HG02870 (cell line): ENCODE results near the gene TRMT2B.
A peak's percentile ranks its signal among the peaks of the same experiment; 100 is the strongest.
"Not testable (repeated sequence)": the region's sequence is repeated elsewhere in the genome, so short reads cannot be mapped to it uniquely, and the experiment has no call there.

ENCODE experiments used
- ATAC-seq: cut with Tn5 transposase; IDR thresholded peaks from one replicate; pipeline ENCODE4 v1.9.1; 2021; ENCODE audit warnings: mild to moderate bottlenecking, moderate library complexity; ENCODE audit not compliant: unreplicated experiment

Gene TRMT2B

DNA sequence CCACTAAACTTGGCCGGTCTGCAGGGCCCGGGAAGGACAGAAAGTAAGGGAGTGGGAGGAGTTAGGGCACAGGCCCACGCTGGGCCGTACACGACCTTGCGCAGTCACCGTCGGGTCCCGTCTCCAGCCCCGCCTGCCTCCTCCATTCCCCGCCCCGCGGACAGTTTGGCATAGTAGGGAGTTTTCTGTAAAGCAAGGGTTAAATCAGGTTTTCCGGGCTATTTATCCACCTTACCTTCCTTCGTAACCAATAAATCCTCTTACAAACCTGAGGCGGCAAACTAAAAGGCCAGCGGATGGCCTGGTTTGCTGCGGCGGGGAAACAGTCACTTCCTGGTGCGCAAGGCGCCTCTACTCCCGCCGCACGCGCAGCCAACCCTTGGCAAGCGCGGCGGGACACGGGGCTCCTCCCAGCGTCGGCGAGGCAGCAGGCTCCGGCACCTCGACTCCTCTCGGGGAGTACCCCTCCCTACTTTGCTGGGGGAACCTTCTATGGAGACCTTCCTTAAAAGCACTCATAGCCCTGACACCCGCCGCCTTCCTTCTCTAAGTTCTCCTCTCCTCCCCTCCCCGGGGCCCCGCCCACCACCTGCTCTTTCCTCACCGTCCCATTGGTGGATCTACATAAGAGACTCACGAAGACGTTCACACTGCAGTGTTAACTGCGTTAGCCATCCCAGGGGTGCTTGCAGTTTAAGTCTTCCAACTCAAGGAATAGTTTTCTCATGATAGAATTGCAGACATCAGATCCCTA lies at the start of gene TRMT2B:
TSS of gene TRMT2B (minus strand) at position 563 of the 754 bp plus-strand sequence. CDS start 9,822 bp downstream, outside the sequence.
- ATAC-seq = peak; percentile 90

- peak; percentile 99 for ATAC-seq
Measured at GRCh38 chrX:101097546-101098453, 45.9 kb upstream of the TRMT2B start, which contains the start of gene CENPI. Gene CENPI (plus strand): TSS chrX:101098204. CDS start chrX:101101071, 2,867 bp downstream.

DNA sequence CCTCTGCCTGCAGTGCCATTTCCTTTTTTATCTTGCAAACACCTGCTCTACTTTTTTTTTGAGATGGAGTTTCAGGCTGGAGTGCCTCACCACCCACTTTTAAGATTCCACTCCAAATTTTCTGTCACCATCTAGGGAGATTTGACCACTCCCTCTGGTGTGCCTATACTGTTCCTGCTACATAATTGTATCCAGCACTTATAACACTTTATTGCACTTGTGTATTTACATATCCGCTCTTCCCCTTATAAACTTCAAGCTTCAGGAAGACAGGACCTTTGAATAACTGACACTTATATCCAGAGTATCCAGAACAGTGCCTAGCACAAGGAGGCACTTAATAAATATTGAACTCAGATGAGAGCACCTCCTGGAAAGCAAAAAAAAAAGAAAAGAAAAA lies 39.9 kb upstream of the TRMT2B start:
- ATAC-seq = no peak

DNA sequence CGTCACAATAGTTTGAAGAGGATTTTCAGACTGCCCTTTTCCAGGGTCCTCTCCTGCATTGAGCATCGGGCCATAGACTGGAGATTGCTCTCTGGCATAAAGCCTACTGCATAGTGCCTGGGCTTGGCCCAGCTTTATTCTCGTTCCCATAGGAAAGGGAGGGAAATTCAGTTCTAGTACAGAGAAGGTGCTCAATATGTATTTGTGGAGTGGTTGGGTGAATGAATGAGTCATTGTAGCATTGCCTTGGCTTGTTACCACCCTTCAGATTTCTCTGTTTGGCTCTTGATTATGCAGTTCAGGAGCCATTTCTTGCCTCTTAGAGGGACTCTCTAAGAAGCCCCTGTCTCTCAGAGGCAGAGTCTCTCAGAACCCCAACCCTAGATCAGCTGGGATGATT lies 29.3 kb upstream of the TRMT2B start:
- no peak for ATAC-seq

DNA sequence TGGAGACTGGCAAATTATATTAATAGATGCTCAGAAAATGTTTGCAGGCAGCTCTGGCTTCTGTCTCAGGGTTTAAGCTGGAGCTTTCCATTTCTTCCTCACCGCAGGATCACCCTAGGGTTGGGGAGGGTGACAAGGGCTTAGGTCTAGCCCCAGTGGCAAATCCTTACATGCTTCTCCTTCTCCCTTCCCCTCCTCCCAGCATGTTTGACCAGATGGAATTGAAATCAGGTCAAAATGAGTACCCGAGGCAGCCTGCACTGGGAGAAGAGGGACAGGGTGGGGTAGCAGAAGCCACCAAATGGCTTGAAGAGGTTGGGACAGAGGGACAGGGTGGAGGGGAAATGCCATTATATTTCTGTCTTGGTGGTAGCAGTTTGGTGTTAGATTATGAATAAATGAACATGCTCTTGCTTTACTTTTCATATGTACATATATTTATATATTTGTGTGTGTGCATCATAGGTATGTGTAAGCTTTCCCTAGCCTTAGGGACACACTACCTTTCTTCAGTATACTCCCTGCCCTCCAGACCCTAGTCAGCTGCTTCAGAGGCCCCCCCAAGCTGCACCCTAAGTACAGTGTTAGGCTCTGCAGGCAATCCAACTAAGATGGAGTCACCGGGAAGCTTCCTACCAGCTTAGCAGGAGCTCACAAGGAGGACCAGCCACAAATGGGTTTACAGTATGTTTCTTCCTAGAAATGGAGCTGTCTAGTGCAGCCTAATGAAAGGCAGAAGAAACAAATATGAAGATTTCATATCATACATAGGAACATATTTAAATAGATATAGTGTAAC lies 28.6 kb upstream of the TRMT2B start:
- no peak for ATAC-seq

- no peak for ATAC-seq
Measured at GRCh38 chrX:101079736-101080270, 27.9 kb upstream of the TRMT2B start.

- no peak for ATAC-seq
Measured at GRCh38 chrX:101078716-101079598, 27.0 kb upstream of the TRMT2B start, which contains the start of gene TMEM35A. Gene TMEM35A (plus strand): TSS chrX:101078879. CDS start chrX:101079003, 124 bp downstream.

DNA sequence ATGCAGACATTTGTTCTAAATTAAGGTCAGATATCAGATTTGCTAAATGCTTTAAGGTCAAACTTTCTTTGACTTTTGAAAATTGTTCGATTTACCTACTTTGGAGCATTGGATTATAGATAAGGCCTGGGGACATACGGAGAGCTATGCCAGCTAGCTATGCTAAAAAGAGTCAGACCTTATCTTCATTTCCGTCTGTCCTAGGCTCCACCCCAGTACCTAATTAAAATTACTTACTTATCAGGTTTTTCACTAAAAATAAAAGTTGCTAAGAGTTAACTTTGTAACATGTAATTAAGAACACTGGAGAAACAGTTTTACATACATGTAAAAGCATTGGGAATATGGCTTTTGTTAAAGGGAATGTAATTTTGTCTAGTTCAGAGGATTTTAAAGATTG lies 19.7 kb upstream of the TRMT2B start:
- ATAC-seq = no peak

- no peak for ATAC-seq
Measured at GRCh38 chrX:101062176-101062575, 10.3 kb upstream of the TRMT2B start.

- peak; percentile 95 for ATAC-seq
Measured at GRCh38 chrX:101057093-101057714, 5.3 kb upstream of the TRMT2B start.

DNA sequence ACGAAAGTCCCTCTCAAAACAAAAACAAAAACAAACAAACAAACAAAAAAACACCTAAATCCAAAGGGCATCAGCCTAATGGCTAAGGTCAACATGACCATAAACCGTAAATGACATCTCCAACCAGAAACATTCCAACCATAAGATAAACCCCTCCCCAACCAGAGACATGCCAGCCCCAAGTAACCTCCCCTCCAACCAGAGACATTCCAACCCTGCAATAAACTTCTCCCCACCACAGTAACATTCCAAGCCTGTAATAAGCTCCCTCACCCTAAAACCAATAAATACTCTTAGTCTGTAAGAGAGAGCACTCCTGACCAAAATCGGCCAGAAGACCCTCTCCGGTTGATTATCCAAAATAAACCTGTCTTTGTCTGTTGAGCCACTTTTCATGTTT lies 4.6 kb upstream of the TRMT2B start:
- ATAC-seq = not testable (repeated sequence)

GRCh38 chrX:101051153-101051548 lies 760 bp downstream of the TRMT2B start:
- ATAC-seq = peak; percentile 7

GRCh38 chrX:101040197-101040596 lies 11.7 kb downstream of the TRMT2B start:
- ATAC-seq = peak; percentile 85

DNA sequence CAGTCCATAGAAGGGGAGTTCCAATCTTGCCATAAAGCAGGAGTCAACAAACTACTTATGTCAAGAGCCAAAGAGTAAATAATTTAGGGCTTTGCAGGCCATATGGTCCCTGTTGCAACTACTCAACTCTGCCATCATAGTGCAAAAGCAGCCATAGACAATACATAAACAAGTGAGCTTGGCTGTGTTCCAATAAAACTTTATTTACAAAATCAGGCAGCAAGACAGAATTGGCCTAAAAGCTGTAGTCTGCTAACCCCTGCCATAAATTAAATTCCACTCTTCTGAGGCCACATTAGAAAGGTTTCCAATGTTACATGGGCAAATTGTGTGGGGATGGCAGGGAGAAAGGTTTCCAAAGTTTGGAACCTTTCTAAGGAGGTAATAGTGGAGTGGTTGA lies 14.7 kb downstream of the TRMT2B start:
- no peak for ATAC-seq

DNA sequence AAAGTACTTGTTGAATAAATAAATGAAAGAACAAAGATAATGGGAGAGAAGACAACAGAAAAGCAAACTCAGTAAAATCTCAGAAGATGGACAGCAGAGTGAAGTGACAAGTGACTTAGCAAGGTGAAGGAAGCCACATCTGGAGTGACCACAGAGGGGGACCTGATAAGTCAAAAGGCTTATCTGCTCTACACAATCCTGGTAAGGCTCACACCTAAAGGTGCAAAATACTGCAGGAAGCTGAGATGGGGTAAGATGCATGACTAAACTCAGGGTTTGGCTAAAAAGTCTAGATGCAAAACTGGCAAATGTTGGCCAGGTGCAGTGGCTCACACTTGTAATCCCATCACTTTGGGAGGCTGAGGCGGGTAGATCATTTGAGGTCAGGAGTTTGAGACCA lies 22.2 kb downstream of the TRMT2B start:
- no peak for ATAC-seq

DNA sequence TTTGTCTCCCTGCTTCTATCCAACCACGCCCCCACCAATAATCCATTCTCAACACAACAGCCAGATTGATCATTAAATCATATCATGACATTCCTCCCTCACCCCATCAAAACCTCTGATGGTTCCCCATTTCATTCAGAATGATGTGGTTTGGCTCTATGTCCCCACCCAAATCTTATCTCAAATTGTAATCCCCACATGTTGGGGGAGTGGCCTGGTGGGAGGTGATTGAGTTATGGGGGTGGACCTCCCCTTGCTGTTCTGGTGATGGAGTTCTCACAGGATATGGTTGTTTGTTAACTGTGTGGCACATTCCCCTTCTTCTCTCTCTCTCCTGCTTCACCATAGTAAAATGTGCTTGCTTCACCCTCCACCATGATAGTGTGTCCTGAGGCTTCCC lies 23.3 kb downstream of the TRMT2B start:
- ATAC-seq = no peak

DNA sequence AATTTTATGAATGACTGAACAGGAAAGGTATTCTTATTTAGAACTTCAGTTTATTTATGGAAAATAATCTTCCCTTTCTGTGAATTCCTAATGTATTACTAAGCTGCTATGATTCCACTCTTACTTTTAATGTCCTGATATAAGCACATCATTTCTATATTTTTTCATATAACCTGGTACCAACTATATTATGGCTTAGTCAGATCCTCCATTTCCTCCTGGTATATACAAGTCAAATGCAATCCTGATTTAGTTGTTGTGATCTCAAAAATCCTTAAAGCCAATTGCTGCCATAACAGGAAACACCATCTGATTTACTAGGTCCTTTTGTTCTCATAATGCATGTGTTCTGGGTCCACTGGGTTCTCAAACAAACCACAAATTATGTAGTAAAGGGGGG lies 26.8 kb downstream of the TRMT2B start:
- ATAC-seq = no peak

DNA sequence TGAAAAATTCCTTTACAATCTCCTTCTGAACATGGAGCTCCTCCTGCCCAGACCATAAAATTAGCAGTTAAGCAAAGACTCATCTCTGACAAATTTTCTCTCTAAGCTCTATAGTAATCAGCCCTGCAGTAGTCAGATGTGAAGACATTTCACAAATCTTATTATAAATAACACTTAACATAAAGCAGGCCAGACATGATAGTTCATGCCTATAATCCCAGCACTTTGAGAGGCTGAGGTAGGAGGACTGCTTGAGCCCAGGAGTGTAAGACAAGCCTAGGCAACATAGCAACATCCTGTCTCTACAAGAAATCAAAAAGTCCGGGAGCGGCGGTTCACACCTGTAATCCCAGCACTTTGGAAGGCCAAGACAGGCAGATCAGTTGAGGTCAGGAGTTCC lies 29.9 kb downstream of the TRMT2B start:
- no peak for ATAC-seq

DNA sequence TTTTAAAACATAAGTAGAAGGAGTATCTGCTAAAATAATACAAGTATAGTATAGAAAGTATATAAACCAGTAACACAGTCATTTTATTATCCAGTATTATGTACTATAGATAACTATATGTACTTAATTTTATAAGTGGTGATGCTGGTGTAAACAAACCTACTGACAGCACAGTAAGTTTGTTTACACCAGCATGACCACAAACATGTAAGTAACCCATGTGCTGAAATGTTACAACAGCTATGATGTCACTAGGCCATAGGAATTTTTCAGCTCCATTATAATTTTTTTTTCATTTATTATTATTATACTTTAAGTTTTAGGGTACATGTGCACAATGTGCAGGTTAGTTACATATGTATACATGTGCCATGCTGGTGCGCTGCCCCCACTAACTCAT lies 39.9 kb downstream of the TRMT2B start:
- not testable (repeated sequence) for ATAC-seq
